ENCODE results near the gene ZNF583. TPM values are rescaled to one million over a fixed set of nuclear protein-coding genes. Genes with fewer than 3 reads are reported as not detected.

The ZNF583 gene
- total RNA-seq, 1 donor from 2014 or later = 6.3 TPM

DNA sequence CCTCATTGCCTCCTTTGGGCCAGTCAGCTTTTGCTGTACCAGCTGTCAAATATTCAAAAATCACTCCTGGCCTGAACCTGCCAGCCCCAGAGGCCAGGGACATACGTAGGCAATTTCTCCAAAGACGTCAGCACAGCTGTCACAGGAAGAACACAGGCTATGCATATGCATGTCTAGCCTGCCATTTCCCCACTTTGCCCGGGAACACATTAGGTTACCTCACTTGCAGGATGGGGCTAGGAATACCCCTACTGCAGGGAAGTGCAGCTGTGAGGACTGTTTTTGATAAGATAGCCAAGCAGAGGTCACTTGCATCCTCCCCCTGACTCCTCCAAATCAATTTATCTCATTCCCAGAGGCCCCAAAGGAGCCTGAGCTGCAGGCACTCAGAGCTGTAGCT is 70.2 kb downstream of the ZNF583 start:
- no peak for DNase-seq

DNA sequence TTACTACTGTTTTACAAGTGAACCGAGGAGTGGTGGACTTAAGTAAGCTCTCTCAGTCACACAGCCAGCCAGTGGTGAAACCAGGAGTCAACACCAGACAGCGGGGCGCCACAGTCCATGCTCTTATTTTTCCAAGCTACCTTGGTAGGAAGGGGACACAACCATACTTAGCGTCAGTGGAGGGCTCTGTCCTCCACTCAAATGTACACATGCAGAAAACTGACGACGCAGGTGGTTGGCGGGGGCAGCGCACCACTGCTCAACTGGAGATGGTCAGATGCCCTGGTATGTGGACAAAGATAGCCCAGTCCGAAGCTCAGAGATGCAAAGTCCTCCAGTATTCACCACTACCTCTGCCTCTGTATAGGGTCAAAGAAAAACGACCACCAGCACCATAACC is 72.0 kb downstream of the ZNF583 start:
- DNase-seq = no peak

Other genes with a start within 250 kb of the ZNF583 start
- gene GALP, start 228.3 kb upstream of the ZNF583 start, total RNA-seq = not detected
- gene ZSCAN5B, start 206.5 kb upstream of the ZNF583 start, total RNA-seq = not detected
- gene ZSCAN5C, start 202.1 kb upstream of the ZNF583 start, total RNA-seq = not detected
- gene EDDM13, start 131.6 kb upstream of the ZNF583 start, total RNA-seq = 0.79 TPM
- 4.0 TPM for gene ZSCAN5A, start 89.5 kb upstream of the ZNF583 start, total RNA-seq
- 2.6 TPM for gene ZNF582, start 10.8 kb upstream of the ZNF583 start, total RNA-seq
- gene ZNF667, start 73.0 kb downstream of the ZNF583 start, total RNA-seq = 10.6 TPM
- gene ZNF471, start 103.5 kb downstream of the ZNF583 start, total RNA-seq = 8.9 TPM
- gene ZFP28, start 134.6 kb downstream of the ZNF583 start, total RNA-seq = 8.2 TPM
- gene ZNF470, start 163.1 kb downstream of the ZNF583 start, total RNA-seq = 3.9 TPM
- gene ZNF71, start 191.0 kb downstream of the ZNF583 start, total RNA-seq = 5.7 TPM
- gene SMIM17, start 238.8 kb downstream of the ZNF583 start, total RNA-seq = 0.20 TPM